HuH-7 (cell line): ENCODE measurements around the gene TMOD3.

Experiments
- DNase-seq: peaks from one replicate; pipeline ENCODE4 v3.0.0; 2011; ENCODE audit warnings: low spot score

TMOD3 gene

GRCh38 chr15:51908316-51908715 is 78.9 kb downstream of the TMOD3 start:
- DNase-seq = no peak

GRCh38 chr15:51909584-51909983 is 80.1 kb downstream of the TMOD3 start:
- no peak for DNase-seq

- DNase-seq = no peak
Observed at GRCh38 chr15:51912528-51912927, 83.1 kb downstream of the TMOD3 start.

- peak; percentile 32 for DNase-seq
Observed at GRCh38 chr15:51917493-51917892, 88.0 kb downstream of the TMOD3 start.

- peak; percentile 11 for DNase-seq
Observed at GRCh38 chr15:51924156-51925068, 95.0 kb downstream of the TMOD3 start.

GRCh38 chr15:51926809-51927208 is 97.4 kb downstream of the TMOD3 start:
- no peak for DNase-seq

- DNase-seq = no peak
Observed at GRCh38 chr15:51931016-51931415, 101.6 kb downstream of the TMOD3 start.

GRCh38 chr15:51931638-51932037 is 102.2 kb downstream of the TMOD3 start:
- DNase-seq = no peak

GRCh38 chr15:51932161-51932560 is 102.7 kb downstream of the TMOD3 start:
- DNase-seq = no peak

GRCh38 chr15:51935466-51936104 is 106.1 kb downstream of the TMOD3 start:
- DNase-seq = no peak

GRCh38 chr15:51936105-51936478 is 106.6 kb downstream of the TMOD3 start:
- no peak for DNase-seq

- no peak for DNase-seq
Observed at GRCh38 chr15:51938286-51938685, 108.8 kb downstream of the TMOD3 start.

GRCh38 chr15:51939216-51939615 is 109.8 kb downstream of the TMOD3 start:
- no peak for DNase-seq

GRCh38 chr15:51947124-51947523 is 117.7 kb downstream of the TMOD3 start:
- DNase-seq = no peak

GRCh38 chr15:51952805-51953204 is 123.4 kb downstream of the TMOD3 start:
- DNase-seq = no peak

GRCh38 chr15:51955504-51955903 is 126.1 kb downstream of the TMOD3 start:
- DNase-seq = no peak
